Islet of Langerhans (tissue), 1 donor: Measurements from ENCODE around the gene CFAP54.
"Not testable (repeated sequence)": the region's sequence is repeated elsewhere in the genome, so short reads cannot be mapped to it uniquely, and the experiment has no call there.

Experiments used
- FAIRE-seq: peaks from one replicate; lab custom pipeline; 2011; peaks lifted over from hg19 to GRCh38; lab: Jason Lieb, UNC

CFAP54 gene, protein sequence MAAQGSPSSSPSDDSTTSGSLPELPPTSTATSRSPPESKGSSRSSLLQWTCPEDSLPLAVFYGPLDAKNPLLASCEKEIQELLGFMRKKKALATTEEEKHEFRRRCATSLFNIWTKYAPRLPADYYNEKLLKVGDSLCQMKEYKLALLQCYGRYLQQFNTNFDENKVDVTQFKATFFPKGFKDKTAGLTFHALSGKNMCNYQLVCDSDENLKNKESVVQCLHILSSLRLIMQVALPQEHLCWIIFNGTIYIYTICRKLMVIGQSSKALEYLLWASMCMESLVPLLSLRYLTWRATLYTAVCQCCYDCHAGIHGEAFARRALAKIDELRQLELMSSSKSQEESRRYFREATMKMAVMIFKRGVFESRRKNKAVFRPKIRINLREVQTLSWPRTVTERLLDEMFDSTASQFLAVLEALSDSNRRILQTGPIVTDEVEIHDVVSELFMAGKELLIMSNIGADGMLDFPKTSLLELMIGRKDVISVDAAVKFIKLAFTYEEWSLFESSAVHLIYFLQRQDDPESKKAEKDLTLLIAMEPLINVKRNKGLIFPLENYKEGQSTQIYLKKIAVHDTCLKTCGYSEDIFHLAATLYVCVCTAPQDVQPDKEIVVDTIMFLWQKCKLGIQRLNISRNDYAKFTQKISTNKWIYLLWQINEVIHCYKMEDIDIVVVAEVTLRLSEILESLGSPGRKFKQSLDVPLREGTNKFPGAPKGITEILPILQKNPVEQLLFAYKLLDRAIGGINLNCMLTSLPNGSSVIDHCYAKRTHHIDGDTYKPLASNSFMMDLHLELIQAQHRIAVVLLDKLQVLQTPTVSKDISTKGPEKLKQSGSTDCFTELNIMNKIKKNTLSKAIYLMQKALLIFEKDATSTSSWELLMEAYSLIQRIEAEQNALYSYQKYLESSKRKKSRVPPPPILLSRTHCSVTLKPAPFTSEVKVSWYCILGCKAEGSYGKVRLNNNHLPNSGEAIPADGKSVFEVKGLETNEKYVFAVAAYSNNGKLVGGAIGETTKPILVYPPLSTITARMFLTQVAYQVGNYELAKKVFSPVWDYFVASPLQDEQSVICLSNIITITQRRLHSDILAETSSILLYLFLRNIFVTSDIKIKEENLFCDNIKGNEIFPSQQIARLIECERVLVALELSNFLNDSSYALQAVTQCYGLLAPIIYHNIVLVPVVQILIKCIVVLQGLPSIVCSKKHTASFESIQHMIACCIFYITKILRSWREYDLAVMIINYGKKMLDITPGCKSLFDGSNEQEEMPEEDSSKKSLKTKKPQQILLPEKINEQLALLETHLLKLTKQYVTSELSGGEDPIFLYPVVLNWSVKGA (N-terminal part only)

DNA sequence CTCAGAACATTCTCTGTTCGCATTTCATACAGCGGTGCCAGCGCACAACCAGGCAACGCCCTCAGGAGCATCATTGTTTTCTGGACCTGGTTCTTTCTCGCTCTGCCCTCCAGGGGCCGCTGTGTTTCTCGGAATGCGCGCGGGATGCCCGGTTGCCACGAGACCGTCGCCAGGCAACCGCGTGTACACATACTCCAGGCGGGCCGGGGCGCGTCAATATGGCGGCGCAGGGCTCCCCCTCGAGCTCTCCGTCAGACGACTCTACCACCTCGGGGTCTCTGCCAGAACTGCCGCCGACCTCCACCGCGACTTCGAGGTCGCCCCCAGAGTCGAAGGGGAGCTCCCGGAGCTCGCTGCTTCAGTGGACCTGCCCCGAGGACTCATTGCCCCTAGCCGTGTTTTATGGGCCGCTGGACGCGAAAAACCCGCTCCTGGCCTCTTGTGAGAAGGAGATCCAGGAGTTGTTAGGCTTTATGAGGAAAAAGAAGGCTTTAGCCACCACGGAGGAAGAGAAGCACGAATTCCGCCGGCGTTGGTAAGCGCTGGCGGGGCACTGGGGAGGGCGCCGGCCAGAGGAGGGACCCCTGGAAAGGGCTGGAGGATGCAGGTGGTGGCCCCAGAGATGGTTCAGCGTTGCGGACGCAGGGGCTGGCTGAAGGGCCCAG lies at the start of gene CFAP54:
TSS of gene CFAP54 (plus strand) at position 186 of the 665 bp plus-strand sequence. CDS start at position 219, 33 bp downstream.
- FAIRE-seq: no peak

DNA sequence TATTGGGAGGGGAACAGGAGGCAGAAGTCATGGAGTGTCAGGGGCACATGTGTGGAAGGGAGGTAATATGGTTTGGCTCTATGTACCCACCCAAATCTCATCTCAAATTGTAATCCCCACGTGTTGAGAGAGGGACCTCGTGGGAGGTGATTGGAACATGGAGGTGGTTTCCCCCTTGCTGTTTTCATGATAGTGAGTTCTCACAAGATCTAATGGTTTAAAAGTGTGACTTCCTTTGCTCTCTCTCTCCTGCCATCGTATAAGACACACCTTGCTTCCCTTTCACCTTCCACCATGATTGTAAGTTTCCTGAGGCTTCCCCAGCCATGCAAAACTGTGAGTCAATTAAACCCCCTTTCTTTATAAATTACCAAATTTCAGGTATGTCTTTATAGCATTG lies 47.6 kb upstream of the CFAP54 start:
- no peak for FAIRE-seq

DNA sequence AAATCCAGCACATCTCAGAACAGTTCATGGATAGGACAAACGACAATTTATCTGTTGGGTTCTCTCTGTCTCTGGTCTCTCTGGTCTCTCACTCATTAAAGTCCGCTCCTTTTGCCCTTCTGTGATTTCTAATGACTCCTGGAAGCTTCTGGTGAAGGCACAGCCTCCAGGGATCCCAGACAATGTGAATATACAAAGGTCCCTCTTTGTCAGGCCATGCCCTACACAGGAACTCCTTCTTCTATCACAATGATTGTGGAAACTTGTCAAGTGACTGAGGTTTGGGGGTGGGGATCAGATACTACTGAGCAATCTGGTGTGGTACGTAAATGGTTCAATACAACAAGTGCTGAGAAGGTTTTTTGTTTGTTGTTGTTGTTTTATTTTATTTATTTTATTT lies 46.5 kb upstream of the CFAP54 start:
- no peak for FAIRE-seq

- FAIRE-seq: no peak
Measured at GRCh38 chr12:96444399-96444798, 45.0 kb upstream of the CFAP54 start.

GRCh38 chr12:96445691-96446583 lies 43.4 kb upstream of the CFAP54 start:
- no peak for FAIRE-seq

- no peak for FAIRE-seq
Measured at GRCh38 chr12:96447256-96447655, 42.1 kb upstream of the CFAP54 start.

- FAIRE-seq: no peak
Measured at GRCh38 chr12:96448300-96448699, 41.1 kb upstream of the CFAP54 start.

DNA sequence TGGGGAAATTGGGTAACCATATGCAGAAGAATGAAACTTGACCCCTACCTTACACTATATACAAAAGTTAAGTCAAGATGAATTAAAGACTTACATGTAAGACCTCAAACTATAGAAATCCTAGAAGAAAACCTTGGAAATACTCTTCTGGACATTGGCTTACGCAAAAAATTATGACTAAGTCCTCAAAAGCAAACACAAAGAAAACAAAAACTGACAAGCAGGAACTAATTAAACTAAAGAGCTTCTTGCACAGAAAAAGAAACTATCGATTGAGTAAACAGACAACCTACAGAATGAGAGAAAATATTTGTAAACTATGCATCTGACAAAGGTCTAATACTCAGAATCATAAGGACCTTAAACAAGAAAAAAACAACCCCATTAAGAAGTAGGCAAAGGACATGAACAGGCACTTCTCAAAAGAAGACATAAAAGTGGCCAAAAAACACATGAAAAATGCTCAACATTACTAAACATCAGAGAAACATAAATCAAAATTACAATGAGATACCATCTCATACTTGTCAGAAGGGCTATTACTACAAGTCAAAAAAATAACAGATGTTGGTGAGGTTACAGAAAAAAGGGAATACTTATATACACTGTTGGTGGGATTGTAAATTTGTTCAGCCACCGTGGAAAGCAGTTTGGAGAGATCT lies 37.0 kb upstream of the CFAP54 start:
- FAIRE-seq: no peak

- FAIRE-seq: no peak
Measured at GRCh38 chr12:96454396-96454795, 35.0 kb upstream of the CFAP54 start.

GRCh38 chr12:96456265-96456974 lies 33.0 kb upstream of the CFAP54 start:
- no peak for FAIRE-seq

DNA sequence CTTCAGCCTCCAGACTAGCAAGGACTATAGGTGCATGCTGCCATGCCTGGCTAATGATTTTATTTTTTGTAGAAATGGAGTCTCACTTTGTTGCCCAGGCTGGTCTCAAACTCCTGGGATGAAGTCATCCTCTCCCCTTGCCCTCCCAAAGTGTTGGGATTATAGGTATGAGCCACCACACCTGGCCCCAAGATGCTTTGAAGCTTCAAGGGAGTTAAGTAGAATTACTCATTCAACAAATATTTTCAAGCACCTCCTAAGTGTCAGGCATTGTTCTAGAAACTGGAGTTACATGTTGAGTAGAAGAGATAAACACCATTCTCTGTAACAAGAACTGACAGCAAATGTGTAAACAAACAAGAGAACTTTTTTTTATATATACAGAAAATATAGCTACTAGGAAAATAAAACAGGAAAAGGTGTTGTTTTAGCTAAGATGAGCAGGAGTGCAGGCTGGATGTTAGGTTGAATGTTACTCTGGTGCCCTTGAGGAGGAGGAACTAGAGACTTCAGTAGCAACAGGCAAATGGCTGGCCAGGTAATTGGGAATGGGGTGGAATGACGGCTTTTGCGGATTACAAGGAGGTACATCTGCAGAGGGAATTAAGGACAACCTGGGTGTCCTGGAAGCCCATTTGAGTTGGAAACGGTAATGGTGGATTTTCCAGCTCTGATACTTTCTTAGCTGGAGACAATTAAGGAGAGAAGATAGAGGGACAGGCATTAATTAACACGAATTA lies 32.0 kb upstream of the CFAP54 start:
- FAIRE-seq: no peak

DNA sequence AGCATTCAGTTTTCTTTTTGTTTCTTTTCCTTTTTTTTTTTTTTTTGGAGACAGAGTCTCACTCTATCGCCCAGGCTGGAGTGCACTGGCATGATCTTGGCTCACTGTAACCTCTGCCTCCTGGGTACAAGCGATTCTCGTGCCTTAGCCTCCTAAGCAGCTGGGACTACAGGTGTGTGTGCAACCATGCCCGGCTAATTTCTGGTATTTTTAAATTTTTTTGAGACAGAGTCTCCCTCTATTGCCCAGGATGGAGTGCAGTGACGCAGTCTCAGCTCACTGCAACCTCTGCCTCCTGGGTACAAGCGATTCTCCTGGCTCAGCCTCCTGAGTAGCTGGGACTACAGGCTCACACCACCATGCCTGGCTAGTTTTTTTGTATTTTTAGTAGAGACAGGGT lies 30.1 kb upstream of the CFAP54 start:
- FAIRE-seq: not testable (repeated sequence)

- no peak for FAIRE-seq
Measured at GRCh38 chr12:96462571-96463280, 26.7 kb upstream of the CFAP54 start.

DNA sequence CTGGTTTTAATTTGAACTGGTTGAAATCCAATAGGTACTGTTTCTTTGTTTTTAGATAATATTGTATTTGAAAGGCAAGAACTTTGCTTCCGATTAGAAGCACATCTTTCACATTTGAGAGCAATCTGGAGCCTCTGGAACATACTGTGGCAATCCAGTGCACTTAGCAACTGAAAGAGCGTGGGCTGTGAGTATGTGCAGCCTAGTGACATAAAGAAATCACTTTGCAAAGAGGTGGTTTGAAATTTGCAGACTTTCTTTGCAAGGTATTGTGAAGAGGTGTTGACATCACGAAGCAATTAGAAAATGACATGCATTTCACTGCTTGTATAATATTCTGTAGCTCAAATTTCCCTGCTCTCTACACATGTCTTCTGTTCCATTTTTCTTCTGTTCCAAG lies 23.5 kb upstream of the CFAP54 start:
- FAIRE-seq: no peak

- FAIRE-seq: no peak
Measured at GRCh38 chr12:96466939-96467751, 22.2 kb upstream of the CFAP54 start.

DNA sequence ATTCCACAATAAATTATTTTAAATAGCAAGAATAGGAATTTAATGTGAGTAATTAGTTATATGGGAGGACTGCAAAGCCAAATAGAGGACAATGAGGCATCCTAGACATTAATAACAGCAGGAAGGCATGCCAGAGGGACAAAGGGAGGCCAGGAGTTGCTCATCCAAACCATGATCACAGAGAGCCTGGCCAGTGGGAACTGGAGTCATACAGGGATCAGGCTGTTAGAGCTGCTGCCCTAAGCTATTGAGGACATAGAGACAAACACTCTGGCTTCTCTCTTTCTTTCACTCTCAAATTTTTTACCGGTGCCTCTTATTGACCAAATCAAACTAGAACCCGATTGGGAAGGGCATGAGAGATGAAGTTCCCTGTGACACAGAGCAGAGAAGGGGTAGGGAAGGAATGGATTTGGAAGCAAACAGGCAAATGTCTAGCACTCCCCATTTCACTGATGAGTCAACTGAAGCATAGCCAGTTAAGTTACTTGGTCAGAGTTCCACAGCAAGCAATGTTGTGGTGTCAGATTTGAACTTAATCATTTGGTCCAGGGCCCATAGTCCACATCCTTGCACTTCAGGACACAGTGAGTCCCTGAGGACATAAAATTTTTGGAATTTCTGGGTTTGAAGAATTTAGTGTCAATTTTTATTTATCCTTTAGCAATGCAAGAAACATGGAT lies 17.9 kb upstream of the CFAP54 start:
- no peak for FAIRE-seq

DNA sequence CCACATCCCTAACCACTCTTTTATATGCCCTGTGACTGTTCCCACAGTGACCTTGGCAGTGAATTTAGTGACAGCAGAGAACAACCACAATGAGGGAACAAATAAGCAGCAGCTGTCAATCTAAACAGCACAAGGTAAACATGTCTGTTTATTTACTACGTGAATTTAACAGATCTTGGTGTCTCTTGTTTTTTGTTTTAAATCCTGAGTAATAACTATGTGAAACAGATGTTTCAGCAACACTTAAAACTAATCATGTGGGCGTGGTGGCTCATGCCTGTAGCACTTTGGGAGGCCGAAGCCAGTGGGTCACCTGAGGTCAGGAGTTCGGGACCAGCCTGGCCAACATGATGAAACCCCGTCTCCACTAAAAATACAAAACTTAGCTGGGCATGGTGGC lies 17.0 kb upstream of the CFAP54 start:
- FAIRE-seq: no peak
